Eye (tissue), 1 donor: ENCODE measurements around the gene KNDC1.

ENCODE experiments used
- DNase-seq: peaks from one replicate; pipeline ENCODE4 v3.0.0-alpha.2; 2015

Gene KNDC1

DNA sequence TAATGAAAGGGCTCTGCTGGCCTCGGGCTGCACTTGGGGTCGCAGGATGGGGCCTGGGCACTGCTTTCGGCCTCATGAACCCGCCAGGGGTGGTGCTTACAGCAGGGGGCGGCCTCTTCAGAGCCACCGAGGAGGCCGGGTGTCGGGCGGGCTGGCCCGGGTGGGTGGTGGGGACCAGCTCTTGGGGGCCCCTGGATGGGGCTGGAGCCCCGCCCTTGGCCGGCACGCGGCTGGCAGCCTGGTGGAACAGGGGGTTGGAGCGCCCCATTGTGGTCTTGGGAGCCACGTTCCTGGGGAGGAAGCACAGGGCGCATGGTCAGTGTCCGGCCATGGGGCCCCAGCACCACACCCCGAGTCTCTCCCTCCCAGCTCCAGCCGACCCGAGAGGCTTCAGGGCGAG is 107.8 kb downstream of the KNDC1 start:
- no peak for DNase-seq

DNA sequence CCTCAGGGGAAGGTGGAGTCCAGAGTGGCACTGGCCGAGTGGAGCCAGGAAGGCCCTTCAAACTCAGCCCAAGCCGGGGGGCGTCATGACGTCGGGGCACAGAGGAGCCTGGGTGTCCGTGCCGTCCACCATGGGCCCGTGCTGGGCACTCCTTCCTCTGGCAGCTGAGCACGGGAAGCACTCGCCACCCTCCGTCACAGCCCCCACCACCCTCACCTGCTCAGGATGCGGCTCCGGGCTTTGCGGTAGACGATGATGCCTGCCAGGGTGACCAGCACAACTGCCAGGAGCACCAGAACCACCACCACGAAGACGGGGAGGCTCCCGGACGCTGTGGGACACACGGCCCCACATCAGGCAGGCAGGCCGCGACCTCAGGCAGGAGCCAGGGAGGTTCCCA is 108.5 kb downstream of the KNDC1 start:
- DNase-seq, result no peak

DNA sequence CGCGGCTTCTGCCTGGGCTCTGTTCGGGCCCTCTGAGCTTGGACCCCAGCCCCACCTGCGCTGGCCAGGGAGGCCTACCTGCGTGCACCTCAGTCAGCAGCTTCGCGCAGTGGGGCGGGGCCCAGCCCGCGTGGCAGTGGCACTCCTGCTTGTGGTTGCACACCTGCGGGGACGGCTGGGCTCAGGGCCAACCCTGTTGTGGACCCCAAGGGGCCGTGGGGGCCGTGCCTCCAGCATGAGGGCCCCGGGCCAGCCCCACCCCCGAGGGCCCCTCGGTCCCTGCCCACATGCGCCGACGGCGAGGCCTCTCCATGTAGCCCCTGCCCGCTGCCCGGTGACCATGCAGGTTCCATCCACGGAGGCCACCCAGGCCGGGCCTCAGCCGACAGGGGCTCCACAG is 109.3 kb downstream of the KNDC1 start:
- no peak for DNase-seq

DNA sequence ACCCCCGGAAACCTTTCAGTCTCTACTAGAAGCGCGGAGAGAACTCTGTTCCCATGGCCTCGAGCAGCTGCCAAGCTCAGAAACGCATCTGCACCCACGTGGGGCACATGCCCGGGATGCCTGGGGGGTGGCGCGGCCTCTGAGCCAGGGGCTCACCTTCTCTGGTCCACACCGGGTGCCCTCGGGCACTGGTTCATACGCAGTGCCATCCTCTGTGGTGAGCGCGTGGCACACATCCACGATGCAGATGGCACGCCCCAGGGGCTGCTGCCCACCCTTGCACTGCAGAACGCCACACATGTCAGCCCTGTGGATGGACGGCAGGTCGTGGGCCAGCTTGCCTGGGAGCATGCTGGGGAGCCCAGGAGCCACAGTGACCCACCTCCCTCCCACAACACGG is 110.2 kb downstream of the KNDC1 start:
- DNase-seq, result no peak

DNA sequence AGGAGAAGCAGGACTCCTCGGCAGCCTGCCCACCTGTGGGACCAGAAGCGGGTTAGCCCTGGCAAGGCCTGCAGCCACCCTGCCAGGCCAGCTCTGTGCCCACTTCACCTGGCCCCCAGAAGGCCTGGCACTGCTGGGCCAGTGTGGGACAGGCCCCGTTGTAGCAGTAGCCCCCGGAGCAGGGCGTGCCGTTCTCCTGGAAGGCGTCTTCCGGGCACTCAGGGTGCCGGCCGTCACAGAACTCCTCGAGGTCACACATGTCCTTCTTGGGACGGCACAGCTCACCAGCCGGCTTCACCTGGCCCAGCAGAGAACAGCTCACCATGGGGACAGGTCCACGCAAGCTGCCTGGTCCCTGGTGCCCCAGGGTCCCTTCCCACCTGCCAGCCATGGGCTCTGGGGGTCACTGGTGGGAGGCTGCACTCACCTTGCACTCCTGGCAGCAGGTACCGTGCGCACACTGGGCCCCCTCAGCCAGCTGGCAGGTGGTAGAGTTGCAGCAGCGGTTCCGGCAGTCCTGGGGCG is 110.8 kb downstream of the KNDC1 start:
- DNase-seq, result no peak

DNA sequence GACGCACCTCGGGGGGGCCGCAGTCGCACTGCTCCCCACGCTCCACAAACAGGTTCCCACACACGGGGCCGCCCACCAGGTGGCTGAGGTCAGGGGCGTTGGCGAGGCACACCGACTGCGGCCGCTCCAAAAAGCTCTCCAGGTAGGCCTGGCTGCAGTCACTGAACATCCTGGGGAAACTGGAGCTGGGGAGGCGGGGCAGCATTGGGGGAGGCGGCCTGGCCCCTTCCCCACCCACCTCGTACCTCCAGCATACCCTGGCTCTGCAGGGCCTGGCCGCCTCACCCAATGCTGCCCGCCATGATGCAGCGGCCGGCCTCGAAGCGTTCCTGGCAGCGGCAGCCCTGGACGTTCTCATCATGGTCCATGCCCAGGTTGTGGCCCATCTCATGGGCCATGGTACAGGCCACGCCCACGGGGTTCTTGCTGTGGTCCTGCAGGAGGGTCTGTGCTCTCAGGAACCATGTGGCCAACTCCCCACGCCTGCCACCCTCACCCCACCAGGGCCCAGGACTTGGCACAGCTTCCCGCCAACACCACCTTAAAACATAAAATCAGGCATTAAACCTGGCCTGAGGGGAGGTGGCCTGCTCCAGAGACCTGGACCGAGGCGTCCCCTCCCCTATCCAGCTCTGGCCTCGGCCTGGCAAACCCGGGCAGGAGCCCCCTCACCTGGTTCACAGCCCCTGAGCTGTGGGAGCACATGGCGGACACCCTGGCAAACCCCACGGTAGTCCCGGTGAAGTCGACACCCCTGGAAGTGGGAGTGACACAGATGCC is 111.7 kb downstream of the KNDC1 start:
- DNase-seq, result no peak

DNA sequence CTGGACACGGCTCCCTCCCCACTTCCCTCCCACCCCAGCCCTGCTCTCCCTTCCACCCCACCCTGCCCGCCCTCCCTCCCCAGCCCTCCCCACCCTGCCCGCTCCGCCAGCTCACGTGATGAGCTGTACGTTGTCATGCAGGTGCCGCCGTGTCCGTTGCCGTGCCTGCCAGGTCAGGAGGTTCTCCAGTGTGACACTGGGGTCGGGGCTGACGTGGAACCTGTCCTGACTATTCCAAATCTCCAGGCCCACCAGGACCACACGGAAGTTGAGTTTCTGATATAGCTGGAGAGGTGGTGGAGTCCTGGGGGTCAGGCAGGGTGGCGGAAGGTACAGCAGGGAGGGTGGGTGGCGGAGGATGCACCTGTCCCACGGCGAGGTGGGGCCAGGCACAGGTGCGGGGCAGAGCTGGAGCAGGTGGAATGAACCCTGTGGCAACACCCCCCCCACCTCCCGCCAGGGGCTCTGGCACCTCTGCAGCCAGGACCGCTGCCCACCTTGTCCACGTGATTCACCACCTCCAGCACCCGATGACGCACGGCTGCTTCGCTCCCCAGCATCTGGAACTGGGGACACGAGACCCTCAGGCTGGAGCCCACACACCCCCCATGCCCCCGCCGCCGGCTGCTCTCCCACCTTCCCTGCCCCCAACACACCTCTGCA is 112.4 kb downstream of the KNDC1 start:
- DNase-seq, result no peak

DNA sequence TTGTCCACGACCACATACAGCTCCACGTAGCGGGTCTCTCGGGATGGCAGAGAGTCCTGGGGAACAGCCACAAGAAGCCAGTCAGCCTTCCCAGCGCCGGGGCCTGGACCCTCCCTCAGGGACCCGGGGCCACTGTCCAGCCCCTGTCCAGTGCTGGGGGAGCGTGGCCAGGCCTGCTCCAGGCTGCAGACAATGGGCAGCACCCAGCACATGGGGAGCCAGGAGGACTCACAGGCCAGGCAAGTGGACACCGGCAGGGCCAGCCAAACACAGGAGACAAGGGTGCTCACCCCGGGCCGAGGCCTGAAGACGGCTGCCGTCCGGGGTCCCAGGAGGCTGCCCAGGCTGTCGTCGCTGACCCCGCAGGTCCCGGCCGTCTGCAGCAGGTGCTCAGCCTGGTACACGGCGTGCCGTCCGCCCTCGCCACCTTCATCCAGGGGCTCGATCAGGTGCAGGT is 113.0 kb downstream of the KNDC1 start:
- no peak for DNase-seq

DNA sequence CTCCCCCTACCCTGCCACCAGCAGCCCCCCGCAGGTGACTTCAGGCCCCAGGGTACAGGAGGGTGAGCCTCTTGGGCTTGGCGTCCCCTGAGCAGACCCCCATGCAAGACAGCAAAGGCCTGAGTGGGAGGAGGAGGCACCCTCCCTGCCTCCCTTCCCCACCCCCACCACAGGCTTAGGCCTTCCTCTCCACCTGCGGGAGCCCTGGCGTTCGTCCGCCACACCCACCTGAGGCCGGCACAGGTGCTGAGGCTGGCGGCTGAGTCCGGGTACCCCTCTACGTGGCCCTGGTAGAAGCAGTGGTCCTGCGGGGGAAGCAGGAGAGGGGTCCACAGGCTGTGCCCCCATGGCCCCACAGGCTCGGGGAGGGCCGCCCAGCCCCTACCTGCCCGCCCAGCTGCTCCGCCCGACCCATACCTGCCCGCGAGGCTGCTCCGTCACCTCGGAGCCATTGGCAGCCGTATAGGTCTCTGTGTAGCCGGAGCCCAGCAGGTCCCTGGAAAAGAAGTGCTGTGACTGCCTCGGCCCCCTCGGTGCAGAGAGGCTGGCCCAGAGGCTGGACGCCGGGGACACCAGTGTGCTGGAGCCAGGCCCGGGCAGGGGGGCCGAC is 113.6 kb downstream of the KNDC1 start:
- no peak for DNase-seq

DNA sequence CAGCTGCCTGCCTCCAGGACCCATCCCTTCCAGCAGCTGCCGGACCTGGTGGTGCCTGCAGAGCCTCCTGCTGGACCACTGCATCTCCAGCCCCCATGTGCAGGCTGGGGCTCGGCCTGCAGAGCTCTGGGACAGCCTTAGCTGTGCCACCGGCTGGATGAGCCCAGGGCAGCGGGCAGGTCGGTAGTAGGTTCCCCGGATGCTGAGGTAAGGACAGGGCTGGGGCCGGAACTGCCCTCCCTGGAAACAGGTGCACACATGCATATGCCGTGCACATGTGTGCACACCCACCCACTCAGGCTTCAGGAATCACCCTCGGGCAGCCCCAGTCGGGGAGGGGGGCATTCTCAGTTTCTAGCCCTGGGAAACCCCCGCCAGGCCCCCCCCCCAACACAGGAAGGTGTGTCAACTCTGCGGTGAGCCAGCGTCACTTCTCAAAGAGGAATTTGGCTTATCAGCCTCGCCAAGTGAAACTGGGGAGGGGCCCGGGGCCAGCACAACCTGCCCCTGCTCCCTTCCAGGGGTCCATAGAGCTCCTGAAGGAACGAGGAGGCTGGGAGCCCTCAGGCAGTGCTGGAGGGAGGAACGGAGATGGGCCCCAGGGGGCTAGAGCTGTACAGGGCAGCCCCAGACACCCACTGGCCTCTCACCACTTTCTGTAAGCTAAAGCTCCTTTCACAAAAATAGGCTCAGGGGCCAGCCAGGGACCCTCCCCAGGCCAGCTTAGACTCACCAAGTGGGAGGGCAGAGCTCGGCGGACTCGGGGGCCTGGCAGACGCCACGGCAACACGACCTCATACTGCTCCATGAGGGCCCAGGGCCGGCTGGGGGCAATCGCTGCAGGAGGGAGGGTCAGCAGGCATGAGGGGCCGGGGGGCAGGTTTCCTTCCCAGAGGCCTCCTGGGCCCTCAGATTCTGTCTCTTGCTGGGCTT is 115.0 kb downstream of the KNDC1 start:
- DNase-seq, result peak; percentile 27

DNA sequence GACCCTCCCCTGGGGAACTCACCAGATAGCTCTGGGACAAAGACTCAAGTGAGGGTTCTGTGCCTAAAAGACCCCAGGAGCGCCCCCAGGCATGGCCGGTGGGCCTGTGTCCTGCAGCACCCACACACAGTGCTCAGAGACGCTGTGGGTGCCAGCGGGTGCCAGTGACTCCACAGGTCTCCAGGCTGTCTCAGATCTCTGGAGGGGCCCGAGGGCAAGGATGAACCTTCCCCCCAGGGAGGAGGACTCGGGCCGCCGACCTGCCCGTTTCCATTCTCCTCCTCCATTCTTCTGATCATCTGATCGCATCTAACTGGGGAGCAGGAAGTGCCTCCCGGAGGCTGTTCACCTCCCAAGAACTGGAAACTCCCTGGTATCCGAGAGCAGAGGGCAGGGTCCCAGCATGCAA is 115.7 kb downstream of the KNDC1 start:
- peak; percentile 30 for DNase-seq
